GM10266 (cell line): Measurements from ENCODE around the gene PTPRZ1.

ENCODE experiments used
- DNase-seq: peaks from one replicate; pipeline ENCODE4 v3.0.0; 2012; ENCODE audit errors: extremely low spot score
- TF ChIP-seq, protein P1 (sequence below): IDR thresholded peaks from 2 replicates; pipeline ENCODE4 v1.5.1; 2012; ENCODE audit warnings: mild to moderate bottlenecking, low read depth; ENCODE audit not compliant: control insufficient read depth, insufficient read depth; ENCODE audit errors: missing control alignments

The PTPRZ1 gene

GRCh38 chr7:122013630-122014029, 140.7 kb downstream of the PTPRZ1 start:
- TF ChIP-seq, protein P1, sequence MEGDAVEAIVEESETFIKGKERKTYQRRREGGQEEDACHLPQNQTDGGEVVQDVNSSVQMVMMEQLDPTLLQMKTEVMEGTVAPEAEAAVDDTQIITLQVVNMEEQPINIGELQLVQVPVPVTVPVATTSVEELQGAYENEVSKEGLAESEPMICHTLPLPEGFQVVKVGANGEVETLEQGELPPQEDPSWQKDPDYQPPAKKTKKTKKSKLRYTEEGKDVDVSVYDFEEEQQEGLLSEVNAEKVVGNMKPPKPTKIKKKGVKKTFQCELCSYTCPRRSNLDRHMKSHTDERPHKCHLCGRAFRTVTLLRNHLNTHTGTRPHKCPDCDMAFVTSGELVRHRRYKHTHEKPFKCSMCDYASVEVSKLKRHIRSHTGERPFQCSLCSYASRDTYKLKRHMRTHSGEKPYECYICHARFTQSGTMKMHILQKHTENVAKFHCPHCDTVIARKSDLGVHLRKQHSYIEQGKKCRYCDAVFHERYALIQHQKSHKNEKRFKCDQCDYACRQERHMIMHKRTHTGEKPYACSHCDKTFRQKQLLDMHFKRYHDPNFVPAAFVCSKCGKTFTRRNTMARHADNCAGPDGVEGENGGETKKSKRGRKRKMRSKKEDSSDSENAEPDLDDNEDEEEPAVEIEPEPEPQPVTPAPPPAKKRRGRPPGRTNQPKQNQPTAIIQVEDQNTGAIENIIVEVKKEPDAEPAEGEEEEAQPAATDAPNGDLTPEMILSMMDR = no peak
- no peak for DNase-seq

GRCh38 chr7:122014697-122015096, 141.7 kb downstream of the PTPRZ1 start:
- no peak for DNase-seq
- TF ChIP-seq, protein P1 = no peak

DNA sequence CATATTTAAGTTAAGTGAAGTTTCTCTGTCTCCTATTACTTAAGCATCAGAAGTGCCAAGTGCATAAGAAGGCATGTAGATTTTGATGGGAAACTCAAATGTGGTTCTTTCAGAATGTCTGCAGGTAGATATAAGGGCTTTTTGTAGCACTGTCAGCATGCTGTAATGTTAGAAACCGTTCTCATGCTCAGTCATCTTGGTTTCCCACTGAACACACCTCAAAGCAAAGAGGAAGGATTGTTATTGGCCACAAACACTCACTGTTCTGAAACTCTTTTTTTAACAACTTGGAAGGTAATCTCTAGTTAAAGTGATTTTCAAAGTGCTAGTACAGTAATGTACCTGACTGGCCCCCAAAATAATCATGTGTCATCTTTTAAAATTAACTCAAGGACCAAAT, 145.1 kb downstream of the PTPRZ1 start:
- DNase-seq = no peak
- TF ChIP-seq, protein P1 = no peak

GRCh38 chr7:122027058-122027457, 154.1 kb downstream of the PTPRZ1 start:
- no peak for DNase-seq
- TF ChIP-seq, protein P1 = no peak

GRCh38 chr7:122033641-122034040, 160.7 kb downstream of the PTPRZ1 start:
- TF ChIP-seq, protein P1 = no peak
- DNase-seq = no peak

GRCh38 chr7:122035876-122036275, 162.9 kb downstream of the PTPRZ1 start:
- DNase-seq = no peak
- TF ChIP-seq, protein P1 = no peak

GRCh38 chr7:122038134-122038533, 165.2 kb downstream of the PTPRZ1 start:
- DNase-seq = no peak
- TF ChIP-seq, protein P1 = no peak
